GM12891 (cell line): Measurements from ENCODE around the gene BAZ1A.

Experiments used
- POLR2A ChIP-seq: IDR thresholded peaks from 2 replicates; pipeline ENCODE4 v1.6.1; 2011; ENCODE audit warnings: low read depth, low read length, control low read depth
- POLR2AphosphoS5 ChIP-seq: IDR thresholded peaks from 2 replicates; pipeline ENCODE4 v1.6.1; 2011; ENCODE audit warnings: low read depth, low read length, control low read depth

DNA sequence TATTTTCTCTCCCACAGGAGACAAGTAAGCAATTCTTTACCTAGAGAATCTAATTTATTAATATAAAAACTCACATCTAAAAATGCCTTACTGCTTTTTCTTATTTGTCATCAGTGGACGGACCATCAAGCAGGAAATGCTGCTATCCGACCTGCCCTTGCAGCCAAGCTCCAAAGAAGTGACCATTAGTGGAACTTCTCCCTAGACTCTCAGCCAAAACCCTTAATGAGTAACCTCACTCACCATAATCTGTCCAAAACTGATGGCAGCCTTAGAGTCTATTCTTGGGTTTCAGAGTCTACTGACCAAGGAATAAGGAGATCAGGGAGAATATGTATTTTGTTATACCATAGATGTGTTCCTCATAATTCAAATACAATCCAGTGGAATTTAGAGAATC is 99.8 kb downstream of the BAZ1A start:
- TF ChIP-seq POLR2AphosphoS5 (no peak), POLR2A (no peak)
